ENCODE measurements around the gene SLC4A11.

DNA sequence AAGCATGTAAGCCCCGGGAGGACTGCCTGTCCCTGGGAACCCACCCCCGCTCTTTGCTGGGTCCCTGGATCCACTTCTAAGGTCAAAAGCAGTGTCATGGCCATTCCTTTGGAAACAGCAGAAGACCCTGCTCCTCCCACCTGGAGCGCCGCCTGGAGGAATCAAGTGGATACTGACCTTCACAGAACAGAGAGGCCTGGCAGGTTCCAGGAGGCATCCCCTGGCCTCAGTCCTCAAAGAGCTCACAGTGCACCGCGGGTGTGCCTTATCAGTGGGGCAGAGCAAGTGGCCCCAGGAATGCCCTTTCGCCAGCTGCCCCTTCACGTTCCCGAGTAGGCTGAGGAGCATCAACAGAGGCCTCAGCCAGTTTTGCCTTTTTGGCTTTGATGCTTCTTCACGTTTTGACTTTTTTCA is 11.1 kb upstream of the SLC4A11 start:
- no peak for TF ChIP-seq POLR2A (IDR thresholded peaks at IDR 0.05)
- TF ChIP-seq, protein P1, sequence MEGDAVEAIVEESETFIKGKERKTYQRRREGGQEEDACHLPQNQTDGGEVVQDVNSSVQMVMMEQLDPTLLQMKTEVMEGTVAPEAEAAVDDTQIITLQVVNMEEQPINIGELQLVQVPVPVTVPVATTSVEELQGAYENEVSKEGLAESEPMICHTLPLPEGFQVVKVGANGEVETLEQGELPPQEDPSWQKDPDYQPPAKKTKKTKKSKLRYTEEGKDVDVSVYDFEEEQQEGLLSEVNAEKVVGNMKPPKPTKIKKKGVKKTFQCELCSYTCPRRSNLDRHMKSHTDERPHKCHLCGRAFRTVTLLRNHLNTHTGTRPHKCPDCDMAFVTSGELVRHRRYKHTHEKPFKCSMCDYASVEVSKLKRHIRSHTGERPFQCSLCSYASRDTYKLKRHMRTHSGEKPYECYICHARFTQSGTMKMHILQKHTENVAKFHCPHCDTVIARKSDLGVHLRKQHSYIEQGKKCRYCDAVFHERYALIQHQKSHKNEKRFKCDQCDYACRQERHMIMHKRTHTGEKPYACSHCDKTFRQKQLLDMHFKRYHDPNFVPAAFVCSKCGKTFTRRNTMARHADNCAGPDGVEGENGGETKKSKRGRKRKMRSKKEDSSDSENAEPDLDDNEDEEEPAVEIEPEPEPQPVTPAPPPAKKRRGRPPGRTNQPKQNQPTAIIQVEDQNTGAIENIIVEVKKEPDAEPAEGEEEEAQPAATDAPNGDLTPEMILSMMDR (IDR thresholded peaks at IDR 0.05), result no peak
